Measurements from ENCODE around the gene MYO5C. TPM values are rescaled to one million over a fixed set of nuclear protein-coding genes. Genes with fewer than 3 reads are reported as not detected.

The MYO5C gene
- total and polyA plus RNA-seq, 10 of the 15 experiments (the other 5 are each of a cell fraction or from before 2014, with no cell fraction given): 0.29 to 1.3 (median 0.75) TPM

GRCh38 chr15:52329150-52329549 is 33.5 kb upstream of the MYO5C start (continued):
- TF ChIP-seq E4F1 (IDR thresholded peaks at IDR 0.05; ENCODE audit: borderline replicate concordance, partially characterized antibody) (no peak), ZBTB4 (CRISPR knock-in tag; IDR thresholded peaks at IDR 0.05) (no peak), ESRRA (IDR thresholded peaks at IDR 0.05; ENCODE audit: low read length) (no peak), ZBTB11 (CRISPR knock-in tag; IDR thresholded peaks at IDR 0.05) (no peak), SIX5 (IDR thresholded peaks at IDR 0.05; ENCODE audit: low read depth, low read length, severe bottlenecking) (no peak), KAT2A (conservative IDR thresholded peaks at IDR 0.05; ENCODE audit: control insufficient read depth, low read depth, low read length) (no peak), ATF7 (IDR thresholded peaks at IDR 0.05; ENCODE audit: low read depth) (no peak)

All from GM12878 (cell line).